ENCODE measurements around the gene FAM210A.

Gene FAM210A

DNA sequence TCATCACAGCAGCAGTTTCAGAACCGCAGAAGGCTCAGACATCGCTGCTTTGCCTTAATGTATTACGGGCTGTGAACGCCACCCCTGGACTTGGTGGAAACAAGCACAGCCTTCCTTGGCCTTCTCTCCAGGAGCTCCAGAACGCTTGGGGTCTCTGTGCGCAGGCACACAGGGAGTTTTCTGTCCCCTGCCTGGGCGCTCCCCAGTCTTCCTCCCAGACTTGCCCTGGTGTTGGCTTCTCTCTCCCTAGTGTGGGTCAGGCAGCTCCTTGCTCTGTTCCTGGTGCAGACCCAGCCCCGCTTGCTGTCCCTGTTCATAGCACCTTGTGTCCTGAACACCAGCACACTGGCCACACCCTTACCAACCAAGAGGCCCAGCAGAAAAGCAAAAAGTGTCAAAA is 103.6 kb downstream of the FAM210A start:
- DNase-seq (ENCODE audit: low read depth in 4 of 4, low spot score in 1 of 4) = no peak

DNA sequence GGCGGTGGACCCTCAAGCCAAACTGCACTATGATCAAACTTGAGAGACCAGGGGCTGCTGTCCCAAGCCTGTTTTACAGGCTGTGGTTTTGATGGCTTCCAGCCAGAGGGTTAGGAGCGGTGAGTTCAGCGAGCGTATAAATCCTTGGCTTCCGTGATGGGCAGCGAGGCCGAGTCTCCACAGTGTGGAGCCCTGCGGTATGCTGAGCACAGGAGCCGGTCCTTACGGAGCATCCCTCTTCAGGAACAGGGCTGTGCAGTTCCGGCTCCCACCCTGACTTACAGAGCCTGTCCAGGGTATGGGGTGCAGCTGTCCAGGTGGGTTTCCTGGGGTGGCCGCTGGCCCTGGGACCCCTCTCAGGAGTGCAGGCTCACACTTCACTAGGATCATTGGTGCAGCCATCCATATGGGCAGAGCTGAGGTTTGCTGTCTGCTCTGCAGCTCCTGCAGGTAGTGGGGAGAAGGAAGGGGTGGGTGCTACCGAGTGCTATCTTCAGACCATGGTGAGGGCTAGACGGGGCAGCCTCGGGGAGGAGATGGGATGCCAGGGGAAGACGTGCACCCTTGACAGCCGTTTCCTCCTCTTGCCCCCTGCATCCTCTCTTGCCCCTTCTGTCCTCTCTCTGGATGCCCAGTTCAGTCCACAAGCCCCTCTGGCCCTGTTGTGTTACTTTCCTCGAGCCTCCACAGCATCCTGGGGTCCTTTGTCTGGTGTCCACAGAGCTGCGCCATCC is 104.3 kb downstream of the FAM210A start:
- DNase-seq (ENCODE audit: low read depth in 4 of 4, low spot score in 1 of 4) = no peak

DNA sequence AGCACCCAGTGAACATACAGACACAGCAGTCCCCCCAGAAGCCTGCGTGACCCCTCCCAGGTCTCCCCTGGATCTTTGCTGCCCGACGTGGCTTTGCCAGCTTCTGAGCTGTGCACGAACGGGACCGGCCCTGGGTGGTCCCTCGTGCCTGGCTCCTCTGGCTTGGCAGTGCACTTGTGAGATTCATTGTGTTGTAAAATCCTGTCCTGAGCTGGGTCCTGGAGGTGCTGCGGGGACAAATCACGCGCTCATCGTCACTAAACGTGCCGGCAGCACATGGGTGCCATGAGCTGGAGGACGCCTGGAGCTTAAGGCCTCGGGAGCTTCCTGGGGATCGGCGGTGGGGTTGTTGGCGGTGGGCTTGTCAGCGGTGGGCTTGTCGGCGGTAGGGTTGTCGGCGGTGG is 104.9 kb downstream of the FAM210A start:
- no peak for DNase-seq (ENCODE audit: low read depth in 4 of 4, low spot score in 1 of 4)

DNA sequence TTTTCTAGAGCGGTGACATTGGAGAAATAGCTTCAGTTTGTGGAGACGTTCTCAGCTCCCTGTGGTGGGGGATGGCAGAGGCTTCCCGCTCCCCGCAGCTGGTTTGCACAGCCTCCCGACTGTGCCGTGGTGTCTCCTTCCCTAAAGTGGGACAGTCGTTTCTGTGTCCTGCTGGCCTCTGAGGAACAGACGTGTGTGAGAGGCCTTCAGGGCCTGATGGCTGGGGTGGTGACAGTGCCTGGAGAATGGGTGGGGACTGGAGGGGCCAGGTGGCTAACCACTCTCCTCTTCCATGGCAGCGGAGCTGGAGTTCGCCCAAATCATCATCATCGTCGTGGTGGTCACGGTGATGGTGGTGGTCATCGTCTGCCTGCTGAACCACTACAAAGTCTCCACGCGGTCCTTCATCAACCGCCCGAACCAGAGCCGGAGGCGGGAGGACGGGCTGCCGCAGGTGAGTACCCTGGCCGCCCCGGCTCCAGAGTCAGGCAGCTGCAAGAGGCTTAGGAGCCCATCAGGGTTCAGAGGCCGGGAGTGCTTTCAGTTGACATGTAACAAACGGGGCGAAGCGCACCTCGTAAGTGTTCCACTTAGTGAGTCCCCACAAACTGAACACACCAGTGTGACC is 105.4 kb downstream of the FAM210A start:
- no peak for DNase-seq (ENCODE audit: low read depth in 4 of 4, low spot score in 1 of 4)

DNA sequence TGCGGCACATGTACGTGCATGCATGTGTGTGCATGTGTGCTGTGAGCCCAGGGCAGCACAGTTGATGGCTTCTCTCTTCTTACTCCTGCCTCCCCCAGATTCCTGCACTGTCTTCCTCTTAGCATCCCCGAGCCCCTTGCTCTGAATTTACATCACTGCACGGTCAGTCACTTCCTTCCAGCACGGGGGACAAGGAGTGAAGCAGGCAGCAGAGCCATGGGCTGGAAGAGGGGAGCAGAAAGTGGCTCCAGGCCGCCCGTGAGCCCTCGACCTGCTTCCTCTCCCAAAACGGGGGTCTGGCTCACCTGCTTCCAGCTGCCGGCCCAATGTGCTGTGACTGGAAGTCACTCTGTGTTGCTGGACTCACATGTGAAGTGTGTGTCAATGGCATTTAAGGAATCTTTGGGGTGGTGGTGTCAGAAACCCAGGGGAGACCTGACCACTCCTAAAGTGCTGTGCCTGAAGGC is 106.1 kb downstream of the FAM210A start:
- no peak for DNase-seq (ENCODE audit: low read depth in 4 of 4, low spot score in 1 of 4)

DNA sequence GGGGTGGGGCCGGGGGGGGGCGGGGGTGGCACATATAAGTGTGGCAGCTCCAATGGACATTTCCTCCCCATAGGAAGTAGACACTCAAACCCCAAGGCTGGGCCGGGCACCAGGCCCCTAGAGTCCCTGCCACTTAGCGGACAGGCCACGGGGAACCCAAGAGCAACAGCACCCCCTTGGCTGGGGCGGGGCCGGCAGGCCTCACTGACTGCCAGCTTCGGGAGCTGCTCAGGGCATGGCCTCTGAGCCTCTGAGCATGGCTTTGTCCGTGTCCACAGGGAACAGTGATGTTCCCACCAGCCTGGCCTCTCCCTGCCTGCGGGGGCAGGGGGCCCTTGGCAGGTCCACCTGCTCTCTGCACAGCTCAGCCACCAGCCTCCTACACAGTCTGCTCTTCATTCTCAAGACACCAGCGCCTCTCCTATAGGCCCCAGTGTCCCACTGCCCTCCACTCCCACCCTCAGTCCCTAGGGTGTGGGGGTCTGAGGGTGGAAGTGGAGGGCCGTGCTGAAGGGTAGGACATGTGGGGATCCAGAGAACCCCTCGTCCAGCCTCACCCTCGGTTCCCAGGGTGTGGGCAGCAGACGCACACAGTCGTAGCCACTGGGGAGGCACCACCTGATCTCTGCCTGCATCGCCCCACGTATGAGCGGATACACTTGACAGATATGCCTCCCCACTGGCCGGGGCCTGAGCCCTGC is 106.7 kb downstream of the FAM210A start:
- DNase-seq (ENCODE audit: low read depth in 4 of 4, low spot score in 1 of 4) = no peak

DNA sequence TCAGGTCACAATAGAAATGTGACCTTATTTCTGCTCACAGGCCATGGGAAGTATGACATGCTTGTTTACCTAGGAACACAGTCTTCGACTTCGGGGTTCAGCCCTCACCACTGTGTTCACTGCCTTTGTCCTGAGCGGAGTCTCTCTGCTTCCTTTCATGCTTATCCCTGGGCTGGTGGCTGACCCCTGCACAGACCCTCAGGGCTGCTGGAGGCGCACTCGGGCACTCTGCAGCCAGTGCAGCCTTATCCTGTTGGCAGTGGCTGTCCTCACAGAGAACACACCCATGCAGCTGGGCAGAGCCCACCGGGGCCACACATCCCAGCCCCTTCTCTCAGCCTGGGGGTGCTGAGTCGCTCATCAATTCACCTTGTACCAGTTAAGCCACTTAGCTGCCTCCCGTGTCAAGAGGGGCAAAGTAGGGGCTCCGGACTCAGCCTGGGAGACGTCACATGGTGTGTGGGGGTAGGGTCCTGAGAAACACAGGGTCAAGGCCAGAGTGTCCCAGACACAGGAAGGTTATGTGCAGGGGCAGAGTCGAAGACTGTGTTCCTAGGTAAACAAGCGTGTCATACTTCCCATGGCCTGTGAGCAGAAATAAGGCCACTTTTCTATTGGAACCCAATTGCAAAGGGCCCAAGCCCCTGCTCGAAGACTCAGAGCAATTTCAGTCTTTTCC is 107.5 kb downstream of the FAM210A start:
- DNase-seq (ENCODE audit: low read depth in 4 of 4, low spot score in 1 of 4) = no peak

DNA sequence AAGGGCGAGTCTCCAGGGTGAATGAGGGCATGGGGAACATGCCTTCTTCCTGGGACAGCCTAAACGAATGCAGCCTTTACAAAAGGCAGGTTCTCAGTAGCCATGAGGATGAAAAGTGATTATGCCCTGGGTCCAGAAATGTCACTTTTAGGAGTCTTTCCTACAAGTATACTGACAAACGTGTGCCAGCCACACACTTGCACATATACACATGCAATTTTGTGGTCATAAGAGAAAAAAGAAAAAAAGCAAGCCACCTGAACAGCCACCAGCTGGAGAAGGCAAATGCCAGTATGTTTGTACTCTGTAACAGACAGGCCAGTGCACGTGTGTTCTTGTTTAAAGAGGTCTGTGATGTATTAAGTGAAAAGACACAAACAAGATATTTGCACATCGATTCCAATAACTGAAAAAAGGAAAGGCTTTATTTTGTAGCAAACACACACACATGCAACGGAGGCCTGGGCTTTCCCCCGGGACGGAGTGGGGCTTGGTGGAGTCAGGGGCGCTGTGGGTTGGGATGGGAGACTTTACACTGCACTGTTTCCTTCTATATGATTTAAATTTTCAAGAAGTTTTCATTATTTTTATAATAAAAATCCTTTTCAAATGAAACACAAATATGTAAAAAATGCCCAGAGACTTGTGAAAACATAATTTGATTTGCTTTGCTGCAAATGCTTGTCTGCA is 108.4 kb downstream of the FAM210A start:
- DNase-seq (ENCODE audit: low read depth in 4 of 4, low spot score in 1 of 4) = no peak

DNA sequence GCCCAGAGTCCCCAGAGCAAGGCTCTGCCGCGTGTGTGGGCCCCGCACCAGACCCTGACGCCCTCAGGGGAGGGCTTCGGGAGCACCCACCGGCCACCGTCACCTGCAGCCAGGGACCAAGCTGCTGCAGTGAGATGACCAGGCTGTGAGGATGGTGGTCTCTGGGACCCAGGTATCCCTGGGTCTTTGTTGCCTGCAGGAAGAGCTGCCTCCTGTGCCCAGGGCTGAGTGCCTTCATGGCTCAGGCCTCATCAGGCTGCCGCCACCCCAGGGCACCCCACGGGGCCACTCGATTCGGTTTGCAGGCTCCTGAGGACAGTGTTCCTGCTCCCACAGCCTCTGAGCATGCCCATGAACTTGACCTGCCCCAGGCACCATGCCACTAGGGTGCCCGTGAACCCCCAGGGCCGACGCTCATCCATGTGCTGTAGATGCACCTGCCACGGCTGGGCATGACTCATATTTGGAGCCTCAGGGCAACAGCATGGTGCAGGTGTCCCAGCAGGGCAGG is 109.8 kb downstream of the FAM210A start:
- no peak for DNase-seq (ENCODE audit: low read depth in 4 of 4, low spot score in 1 of 4)

DNA sequence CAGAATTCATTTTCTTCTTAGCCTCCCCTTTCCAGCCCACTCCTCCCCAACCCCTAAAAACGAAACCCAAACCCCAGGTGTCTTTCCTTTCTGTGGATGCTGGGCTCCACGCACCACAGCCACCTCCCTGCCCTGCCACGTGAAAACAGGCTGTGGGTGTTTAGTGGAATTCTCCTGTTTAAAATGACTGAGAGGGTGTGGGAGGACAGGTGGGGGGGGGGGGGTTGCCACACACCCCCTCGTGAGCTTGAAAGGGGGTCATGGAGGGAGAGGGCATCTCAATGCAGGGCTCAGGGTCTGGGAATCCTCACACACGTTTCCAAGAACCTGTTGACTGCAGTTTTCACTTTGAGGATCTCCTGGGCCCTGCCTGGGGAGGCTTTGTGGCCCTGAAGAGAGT is 110.3 kb downstream of the FAM210A start:
- DNase-seq (ENCODE audit: low read depth in 4 of 4, low spot score in 1 of 4) = no peak

DNA sequence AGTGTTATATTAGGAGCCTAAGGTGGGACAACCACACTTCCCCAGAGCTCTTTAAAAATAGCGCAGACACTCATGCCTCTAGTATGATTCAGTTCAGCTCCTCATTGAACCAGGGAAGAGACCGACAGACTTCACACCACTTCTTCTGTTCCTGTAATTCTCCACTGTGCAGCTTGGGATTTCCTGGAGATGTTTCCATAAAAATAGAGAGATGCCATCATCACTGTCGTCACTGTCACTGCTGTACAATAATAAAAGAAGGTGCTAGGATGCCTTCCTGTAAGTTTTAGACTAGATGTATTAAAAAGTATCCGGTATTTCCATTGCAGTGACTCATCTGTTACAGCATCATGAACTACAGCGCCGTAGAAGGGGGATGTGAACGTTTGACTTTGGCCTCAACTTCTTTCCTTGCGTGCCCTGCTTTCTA is 110.9 kb downstream of the FAM210A start:
- DNase-seq (ENCODE audit: low read depth in 4 of 4, low spot score in 1 of 4) = no peak

DNA sequence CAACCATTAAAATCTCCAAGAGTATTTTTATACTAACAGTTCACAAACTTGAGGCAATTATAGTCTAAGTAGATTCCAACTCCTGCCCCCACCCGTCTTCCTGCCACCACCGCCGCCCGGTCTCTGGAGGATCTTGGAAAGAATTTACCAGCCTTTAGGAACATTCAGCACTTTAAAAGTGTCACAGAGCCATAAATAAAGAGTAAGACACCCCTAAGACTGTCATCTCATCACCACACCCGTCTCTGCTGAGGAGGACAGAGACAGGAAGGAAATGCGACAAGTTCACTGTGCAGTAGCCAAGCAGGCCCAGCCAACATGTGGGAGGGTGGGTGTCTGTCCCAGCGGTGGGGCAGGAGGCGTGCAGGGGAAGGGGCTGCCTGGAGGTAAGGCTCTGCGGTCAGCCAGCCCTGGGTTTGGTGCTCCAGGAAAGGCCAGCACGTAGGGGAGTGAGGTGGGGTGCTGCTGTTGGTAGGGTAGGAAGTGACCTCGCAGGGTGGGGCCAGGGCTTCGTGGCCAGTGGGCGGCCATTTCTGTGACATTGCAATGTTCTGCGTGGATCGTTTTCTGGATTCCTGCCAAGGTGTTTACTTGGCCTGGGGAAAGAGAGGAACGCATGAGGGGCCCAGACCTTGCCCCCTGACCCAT is 111.6 kb downstream of the FAM210A start:
- no peak for DNase-seq (ENCODE audit: low read depth in 4 of 4, low spot score in 1 of 4)

DNA sequence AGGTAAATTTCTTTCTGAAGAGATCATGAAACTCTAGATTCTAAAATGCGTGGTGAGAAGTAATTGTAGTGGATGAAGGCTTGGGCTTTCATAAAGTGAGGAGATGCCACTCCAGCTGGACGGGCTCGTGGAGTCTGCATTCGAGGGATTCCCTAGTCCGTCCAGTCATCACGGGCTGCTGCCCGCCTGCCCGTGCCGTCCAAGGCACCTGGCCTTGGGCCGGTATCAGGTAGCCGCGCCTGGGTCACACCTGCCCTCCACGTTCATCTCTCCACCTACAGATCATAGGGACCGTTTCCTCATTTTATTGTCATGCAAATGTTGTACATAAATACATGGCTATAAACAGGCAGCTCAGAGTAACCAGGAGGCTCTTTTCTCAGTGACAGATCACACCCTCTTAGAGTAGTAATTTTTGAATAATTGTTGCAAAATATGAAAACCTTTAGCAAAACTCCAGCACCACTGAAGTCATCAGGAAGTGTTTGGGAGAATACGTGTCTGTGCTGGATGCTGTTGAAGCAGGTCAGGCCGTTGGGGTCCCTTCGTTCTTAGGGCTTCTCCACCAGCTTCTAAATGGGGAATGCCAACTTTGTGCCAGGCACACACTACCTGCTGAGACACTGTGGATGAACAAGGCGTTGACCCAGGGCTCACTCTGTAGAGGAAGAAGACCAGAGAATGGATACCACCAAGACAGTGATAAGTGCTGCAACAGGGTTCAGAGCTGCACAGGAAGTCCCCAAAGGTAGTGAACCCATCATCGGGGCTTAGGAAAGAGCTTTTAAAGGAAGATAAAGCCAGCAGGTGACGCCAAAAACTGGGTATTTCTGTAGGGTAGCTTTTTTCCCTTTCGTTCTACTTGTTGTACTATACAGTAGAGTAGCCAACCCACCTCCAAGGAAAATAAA is 112.5 kb downstream of the FAM210A start:
- DNase-seq (ENCODE audit: low read depth in 4 of 4, low spot score in 1 of 4) = no peak
